HG02798 (cell line): ENCODE measurements around the gene GORASP2.

ENCODE experiments used
- ATAC-seq: cut with Tn5 transposase; IDR thresholded peaks from one replicate; pipeline ENCODE4 v1.9.1; 2021; ENCODE audit warnings: mild to moderate bottlenecking; ENCODE audit not compliant: unreplicated experiment, poor library complexity

GORASP2 gene

DNA sequence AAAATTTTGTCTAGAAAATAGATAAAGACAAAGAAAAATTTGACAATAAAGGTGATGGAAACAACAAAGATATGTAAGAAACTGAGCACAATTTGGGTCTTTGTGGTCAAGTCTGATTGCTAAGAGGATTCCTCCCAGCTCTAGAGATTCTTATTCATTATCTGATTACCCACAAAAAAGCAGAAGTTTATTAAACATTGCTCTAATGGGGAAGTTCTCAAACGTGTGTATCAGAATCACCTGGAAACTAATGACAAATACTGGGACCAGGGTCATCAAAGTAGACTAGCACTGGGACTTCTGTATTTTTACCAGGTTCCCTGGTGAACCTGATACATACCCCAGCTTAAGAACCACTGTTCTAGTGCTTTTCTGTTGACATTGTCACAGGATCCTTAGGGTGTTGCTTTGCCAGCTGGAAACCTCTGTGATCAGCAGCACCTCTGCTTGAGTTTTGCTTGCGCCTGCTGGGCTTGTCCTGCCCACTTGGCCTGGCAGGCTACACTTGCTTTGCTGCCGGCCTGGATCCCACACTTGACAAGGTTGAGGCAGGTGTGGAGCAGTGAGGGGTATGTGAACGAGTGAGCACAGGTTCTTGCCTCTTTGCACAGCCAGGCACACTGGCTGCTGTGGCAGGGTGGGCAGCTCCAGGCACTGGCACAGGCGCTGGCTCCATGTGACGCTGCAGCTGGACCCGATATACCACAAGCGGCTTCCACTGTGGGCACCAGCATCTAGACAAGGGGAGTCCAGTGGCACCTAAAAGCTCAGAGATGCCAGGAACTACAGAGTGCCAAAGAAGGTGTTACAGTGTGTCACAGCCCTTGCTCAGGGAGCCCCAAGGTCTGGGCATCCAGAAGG, 6.2 kb upstream of the GORASP2 start:
- ATAC-seq, result no peak

DNA sequence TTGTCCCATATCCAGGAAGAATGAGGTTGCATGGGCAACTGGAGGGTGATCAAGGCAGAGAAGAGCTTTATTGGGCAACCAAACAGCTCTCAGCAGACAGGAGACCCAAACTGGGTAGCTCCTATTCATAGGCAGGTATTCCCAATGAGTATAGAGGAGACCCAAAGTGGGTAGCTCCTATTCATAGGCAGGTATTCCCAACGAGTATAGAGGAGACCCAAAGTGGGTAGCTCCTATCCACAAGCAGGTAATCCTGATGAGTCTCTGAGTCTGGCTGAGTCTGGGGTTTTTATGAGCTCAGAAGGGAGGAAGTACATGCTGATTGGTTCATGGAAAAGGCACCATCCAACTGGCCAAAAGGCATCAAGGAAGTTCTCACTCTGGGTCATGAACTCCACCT, 5.3 kb upstream of the GORASP2 start:
- ATAC-seq, result no peak

DNA sequence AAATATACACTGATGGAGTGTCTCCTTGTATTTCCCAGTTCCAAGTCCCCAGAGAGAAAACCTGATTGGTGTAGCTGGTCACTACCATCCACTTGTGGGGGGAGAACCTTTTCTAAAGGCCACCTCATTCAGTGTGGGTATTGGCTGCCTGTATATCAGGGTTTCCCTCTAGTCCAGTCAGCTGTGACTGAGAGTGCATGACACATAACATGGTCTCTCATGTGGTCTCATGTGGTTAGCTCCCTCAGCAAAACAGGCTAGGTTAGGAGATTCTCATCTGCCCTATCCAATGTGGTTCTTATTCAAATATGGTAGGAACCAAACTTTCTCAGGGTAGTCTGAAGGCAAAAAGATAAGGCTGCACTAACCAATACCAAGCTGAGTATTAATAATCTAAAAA, 4.1 kb upstream of the GORASP2 start:
- no peak for ATAC-seq

DNA sequence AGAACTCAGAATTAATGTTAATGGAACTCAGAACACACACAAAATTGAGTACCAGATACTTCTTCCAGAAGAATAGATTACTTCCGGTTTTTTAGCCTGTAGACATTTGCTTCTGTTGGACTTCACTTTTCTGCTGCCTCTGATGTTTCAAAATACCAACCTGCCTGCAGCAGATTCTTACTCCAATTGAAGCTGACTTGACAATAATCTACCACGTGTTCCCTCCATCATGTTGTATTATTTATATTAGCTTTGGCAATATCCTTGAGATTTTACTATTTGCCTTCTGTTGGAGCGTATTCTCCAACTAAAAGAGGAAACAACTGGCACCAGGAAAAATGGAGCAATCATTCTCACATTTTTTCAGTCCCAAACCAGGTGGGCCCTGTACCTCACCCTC, 3.1 kb upstream of the GORASP2 start:
- ATAC-seq, result no peak

DNA sequence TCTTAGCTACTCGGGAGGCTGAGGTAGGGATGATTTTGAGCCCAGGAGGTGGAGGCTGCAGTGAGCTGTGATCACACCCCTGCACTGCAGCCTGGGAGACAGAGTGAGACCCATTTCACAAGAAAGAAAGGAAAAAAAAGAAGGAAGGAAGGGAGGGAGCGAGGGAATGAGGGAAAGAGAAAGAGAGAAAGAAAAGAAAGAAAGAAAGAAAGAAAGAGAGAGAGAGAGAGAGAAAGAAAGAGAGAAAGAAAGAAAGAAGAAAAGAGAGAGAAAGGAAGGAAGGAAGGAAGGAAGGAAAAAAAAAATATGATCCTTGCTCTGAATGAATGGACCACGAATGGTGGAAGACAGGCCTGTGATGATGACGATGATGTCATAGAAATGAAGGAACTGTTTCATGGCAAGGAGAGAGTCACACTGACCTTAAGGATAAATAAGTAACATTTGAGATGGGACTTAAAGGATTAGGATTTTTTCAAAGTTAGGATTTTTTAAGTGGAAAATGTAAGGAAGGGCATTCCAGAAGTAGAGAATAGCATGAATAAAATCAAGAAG, 2.2 kb upstream of the GORASP2 start:
- ATAC-seq, result no peak

DNA sequence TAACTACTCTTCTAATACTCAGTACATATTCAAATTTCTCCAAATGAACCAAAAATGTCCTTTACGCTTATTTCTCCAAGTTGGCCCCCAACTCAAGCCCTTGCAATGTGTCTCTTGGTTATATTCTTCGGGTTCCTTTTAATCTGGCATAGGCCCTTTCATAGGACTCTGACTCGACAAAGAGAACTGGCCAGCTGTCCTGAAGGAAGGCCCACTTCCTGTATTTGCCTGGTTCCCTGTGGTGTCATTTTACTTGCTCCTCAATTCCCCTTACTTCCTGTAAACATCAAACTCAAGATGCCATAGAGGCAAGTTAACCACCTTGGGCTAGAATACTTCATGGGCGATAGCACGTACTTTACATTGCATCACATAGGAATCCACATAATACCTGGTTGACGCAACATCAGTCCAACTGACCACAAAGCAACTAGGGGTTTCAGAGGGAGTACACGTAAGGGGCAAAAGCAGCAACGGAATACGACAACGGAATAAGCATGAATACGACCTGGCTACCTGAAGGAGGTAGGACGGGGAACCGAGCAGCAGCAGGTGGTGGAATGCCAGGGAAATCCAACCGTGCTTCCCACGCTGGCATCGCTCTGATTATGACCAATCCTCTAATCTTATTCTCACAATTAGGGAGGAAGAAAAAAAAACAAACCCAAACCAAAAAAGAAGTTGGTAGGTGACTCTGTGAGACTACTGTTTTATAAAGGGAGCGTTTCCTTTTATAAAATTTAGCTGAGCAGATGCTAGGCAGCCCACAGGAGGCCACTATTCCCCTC, 823 bp upstream of the GORASP2 start:
- no peak for ATAC-seq

DNA sequence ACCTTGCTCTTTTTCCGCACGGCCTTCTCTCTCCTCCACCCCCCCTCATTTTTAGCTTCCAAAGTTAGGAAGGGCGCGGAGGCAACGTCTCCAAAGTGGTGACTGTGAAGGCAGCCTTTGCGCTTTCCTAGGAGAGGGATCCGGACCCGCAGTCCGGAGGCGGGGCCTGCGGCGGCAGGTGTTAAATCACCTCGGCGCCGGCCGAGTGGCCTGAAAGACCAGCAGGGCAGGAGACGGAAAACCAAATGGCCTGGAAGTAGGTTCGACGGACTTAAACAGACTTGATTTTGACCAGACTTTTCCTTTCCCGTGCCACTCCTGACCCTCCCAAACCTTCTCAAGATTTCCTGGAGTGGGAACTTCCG, 615 bp downstream of the GORASP2 start:
- peak; percentile 6 for ATAC-seq

DNA sequence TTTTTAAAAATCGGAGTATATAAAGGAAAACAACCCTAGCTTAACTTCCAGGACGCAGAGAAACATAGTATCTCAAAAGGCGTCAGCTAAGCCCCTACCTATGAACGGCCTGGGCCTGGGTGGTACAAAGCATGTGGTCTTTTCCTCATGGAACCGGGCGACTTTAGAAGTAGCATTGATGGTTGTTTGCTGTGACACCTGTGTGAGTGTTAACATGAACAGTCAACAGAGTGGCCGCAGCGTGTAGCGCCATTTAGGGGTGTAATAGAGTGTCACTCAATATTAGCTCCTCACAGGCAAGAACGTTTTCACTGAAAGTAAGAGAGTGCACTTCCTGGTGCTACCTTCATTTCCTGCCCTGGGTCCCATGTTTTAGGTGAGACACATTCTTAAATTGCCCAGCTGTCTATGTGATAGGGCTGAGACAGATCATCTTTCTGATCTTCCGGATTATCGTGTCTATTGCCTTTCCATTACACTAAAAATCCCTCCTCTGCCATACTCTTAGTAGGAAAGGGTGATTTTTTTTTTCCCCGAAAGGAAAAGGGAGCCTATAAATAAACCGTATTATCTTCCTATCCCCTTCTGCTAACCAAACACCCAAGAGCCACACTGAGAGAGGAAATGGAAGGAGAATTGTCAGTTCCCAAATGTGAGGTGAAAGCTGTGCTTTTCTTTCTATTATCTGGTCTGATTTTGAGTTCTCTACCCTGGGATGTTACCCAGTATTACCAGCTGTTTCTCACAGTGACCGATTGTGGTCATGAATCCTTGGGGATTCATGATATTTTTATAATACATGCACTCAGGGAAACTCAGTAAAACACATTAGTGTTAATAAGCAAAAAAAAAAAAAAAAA, 1.3 kb downstream of the GORASP2 start:
- no peak for ATAC-seq

DNA sequence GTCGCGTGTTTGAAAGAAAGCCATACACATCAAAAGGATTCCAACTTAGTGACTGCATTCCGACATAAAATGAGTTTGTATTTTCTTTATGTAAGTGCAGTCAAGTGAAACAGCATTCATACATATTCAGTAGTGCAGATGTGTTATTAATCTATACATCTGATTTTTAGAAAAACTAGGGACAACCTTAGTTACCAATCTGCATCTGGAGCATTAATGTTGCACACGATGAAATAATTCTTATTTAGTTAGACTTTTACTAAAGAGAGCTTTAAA, 1.9 kb downstream of the GORASP2 start:
- no peak for ATAC-seq

DNA sequence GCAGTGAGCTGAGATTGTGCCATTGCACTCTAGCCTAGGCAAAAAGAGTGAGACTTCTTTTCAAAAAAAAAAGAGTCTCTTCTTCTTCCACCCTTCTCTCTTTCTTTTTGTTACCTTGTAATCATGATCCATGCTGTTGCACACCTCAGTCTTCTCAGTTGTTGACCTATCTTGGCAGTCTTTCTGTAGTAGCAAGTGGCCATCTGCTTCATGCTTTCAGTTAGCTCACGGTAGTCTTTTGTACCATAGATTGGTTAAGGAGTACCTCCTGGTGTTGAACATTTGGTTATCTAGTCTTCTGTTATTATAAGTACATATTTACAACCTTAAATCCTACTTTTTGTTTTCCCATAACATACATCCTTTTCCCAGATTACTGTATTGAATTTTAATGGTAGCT, 3.1 kb downstream of the GORASP2 start:
- ATAC-seq, result no peak

DNA sequence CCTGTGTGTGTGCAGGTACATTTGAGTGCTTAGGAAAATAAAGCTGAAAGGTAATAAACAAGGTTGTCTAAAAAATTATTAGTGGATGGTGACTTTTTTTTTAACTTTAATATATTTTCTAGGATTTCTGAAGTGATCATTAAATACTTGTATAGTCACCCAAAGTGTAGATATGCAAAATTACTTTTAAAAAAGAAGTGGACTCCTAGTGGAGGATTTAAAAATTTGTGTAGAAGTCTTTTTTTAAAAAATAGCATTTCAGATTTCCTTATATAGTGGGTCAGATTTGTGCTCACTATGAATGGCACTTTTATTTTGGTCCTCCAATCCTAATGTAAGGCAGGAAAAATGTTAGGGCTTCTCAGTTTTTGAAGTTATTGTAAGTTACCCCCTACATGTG, 3.9 kb downstream of the GORASP2 start:
- ATAC-seq, result no peak

DNA sequence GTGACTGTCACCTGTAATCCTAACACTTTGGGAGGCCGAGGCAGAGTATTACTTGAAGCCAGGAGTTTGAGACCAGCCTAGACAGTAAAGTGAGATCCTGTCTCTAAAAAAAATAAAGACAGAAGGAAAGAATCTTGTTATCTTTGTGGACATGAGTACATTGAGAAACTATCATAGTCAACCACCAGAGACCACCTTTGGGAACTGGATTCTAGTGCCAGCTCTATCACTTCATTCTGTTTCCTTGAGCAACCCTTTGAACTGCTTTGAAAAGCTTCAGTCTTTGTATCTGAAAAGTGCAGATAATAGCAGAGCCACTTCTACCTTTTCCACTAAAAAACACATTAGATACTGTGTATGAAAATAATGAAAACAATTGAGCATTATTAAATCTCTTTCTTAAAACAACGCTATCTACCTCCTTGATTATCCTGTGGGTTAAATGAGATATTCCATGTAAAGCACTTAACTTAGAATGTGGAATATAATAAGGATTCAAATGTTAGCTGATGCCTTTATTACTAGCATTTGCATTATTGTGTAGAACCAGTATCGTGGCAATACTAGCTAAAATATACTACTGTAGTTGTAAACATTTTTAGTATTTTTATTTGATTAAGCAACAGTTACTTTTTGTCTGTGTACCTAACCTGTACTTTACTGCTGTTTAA, 8.8 kb downstream of the GORASP2 start:
- no peak for ATAC-seq

DNA sequence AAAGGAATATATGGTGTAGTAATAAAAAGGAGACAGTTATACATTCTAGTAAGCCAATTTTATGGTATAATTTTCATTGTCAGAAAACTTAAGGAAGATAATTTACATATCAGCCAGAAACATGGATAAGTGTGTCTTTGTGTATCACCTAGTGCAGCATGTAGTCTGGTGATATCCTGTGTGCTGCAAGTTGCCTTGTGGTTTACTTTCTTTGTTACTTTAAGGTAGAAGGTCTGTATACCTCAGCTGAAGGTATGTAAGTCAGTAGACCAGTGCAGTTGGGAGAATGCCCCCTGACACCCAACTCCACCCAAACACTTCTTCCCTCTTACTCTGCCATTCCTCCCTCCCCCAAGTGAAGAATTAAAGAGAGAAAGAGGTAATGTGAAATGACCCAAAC, 11.0 kb downstream of the GORASP2 start:
- no peak for ATAC-seq

DNA sequence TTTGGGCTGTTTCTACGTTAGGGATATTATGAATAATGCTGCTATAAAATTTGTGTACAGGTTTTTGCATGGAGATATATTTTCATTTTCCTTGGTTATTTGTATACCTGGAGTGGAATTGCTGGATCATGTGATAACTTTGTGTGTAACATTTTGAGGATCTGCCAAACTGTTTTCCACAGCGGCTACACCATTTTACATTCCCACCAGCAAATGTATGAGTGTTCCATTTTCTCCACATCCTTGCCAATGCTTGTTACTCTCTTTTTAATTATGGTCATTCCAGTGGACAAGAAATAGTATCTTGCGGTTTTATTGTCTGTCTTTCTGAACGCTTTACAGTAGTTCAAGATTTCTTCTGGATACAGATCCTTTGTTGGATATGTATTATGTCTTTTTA, 13.6 kb downstream of the GORASP2 start:
- ATAC-seq, result no peak

DNA sequence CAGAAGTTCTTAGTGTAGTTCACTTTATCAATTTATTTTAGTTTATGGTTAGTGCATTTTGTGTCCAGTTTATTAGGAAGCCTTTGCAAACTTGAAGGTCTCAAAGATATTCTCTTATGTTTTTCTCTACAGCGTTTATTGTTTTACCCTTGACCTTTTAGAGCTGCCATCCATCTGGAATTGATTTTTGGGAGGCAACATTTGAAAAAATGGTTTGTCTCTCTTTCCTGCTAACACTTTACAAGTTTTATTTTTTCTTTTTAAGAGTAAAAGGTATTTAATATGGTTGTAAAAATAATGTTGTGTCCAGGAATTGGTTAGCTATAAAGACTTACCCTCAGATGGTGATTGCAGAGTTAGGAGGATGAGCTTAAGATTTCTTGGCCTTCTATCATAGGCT, 14.0 kb downstream of the GORASP2 start:
- no peak for ATAC-seq

DNA sequence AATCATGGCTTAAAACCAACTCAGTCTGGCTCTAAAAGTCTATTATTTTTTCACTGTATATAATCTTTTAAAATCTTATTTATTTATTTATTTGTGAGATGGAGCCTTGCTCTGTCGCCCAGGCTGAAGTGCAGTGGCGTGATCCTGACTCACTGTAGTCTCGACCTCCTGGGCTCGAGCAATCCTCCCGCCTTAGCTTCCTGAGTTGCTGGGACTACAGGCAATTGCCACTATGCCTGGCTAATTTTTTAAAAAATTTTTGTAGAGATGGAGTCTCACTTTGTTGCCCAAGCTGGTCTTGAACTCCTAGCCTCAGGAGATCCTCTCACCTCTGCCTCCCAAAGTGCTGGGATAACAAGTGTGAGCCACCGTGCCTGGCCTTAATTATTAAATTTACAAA, 14.5 kb downstream of the GORASP2 start:
- ATAC-seq, result no peak

DNA sequence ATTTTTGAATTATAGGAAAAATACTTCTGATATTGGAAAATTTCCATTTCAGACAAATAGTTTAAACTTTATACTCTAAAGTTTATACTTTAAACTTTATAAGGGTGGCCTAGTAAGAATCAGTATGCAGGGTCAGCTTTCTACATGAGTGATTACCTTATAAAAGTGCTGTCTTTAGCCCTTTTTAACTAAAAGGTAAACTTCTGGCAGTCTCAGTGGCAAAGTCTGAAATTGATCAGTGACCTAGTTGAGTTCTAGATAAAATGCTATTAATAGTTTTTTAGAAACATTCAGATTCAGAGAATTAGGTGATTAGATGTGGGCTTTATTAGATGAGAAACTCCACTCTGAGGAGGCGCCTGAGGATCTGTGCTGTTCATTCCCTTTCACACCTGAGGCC, 15.5 kb downstream of the GORASP2 start:
- no peak for ATAC-seq

DNA sequence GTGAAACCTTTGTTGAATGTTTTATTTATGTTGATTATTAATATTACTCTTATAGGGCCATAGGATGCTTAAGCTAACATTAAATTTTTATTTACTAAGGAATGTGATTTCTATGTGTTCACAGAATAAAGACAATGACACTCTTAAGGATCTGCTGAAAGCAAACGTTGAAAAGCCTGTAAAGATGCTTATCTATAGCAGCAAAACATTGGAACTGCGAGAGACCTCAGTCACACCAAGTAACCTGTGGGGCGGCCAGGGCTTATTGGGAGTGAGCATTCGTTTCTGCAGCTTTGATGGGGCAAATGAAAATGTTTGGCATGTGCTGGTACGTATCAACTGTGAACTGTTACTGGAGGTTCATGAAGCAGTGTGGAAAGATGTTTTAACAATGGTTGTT, 20.4 kb downstream of the GORASP2 start:
- ATAC-seq, result no peak

DNA sequence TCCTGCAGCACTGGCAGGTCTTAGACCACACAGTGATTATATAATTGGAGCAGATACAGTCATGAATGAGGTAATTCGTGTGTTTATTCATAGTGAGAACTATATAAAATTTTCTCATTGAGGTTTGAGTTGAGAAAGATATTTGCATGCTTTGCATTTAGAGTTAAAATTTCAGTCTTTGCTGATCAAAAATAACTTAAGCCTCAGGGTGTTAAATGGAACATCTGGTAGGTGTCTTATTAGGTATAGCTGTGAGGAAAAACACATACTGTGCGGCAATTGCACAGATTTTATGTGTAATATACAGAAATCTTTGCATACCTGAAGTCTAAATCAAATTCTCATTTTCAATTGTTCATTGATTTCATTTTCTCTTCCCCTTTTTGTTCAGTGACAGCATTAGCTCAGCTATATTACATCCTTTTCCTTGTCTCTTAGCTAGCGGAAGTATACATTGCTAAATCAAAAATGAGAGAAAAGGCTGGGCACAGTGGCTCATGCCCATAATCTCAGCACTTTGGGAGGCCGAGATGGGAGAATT, 21.2 kb downstream of the GORASP2 start:
- ATAC-seq, result peak; percentile 92

DNA sequence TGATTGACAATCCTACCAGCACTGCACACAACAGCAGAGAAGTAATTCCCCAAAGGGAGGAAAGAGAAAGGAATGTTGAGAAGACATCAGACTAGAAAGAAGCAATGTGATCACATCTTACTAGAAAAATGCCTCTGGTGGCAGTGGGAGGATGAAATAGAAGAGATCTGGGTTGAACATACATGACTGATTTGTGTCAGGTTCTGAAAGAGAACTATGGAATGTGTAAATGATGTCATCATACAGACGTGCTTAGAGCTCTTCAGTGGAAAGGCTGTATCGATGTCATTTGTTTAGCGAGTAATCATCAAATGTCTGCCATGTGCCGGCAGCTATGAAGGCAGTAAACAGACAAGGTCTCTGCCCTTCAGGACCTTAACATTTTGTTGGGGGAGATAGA, 24.9 kb downstream of the GORASP2 start:
- no peak for ATAC-seq
